Caco-2 (cell line): ENCODE results near the gene GLI1. TPM values are rescaled to one million over a fixed set of nuclear protein-coding genes. Genes with fewer than 3 reads are reported as not detected.
A peak's percentile ranks its signal among the peaks of the same experiment; 100 is the strongest.

Source experiments
- BruUV-seq: library from RNA; stranded (reverse); fragments of 400-500 nt; replicated peaks from 2 replicates; lab custom pipeline; 2021; lab: Mats Ljungman, UMichigan
- CTCF ChIA-PET: fragments of 300-600 bp; sonication (Branson Sonifier 250); formaldehyde crosslinking; loops from one replicate; lab custom pipeline; 2022; ENCODE audit warnings: antibody characterized with exemption; lab: Charles Lee
- POLR2A ChIA-PET: fragments of 300-600 bp; sonication (Branson Sonifier 250); formaldehyde crosslinking; loops from one replicate; lab custom pipeline; 2022; ENCODE audit warnings: antibody characterized with exemption; lab: Charles Lee
- DNase-seq, 2 experiments: peaks; one replicate each; pipeline versions ENCODE4 v3.0.0 to v3.0.0-alpha.2; 2020 to 2022
- H3K27me3 ChIP-seq: replicated peaks from 2 replicates; pipeline ENCODE4 v1.6.0; 2011; ENCODE audit warnings: low read length; ENCODE audit not compliant: control insufficient read depth, insufficient read depth
- H3K36me3 ChIP-seq: 2 replicates; pipeline ENCODE4 v1.5.1; 2011; ENCODE audit warnings: low read length; ENCODE audit not compliant: control insufficient read depth, insufficient read depth
- H3K4me1 ChIP-seq: fragments of 250-450 bp; sonication (Bioruptor Pico); 2 replicates; pipeline ENCODE4 v1.5.1; 2020; ENCODE audit warnings: mild to moderate bottlenecking
- H3K4me3 ChIP-seq: 2 replicates; pipeline ENCODE4 v1.5.1; 2011; ENCODE audit warnings: low read depth, mild to moderate bottlenecking, control low read depth, low read length
- H3K9me3 ChIP-seq: fragments of 250-450 bp; sonication (Bioruptor Pico); 2 replicates; pipeline ENCODE4 v1.5.1; 2020; ENCODE audit warnings: mild to moderate bottlenecking, moderate library complexity
- H3K27ac Mint-ChIP-seq: one replicate; pipeline ENCODE4 v1.8.0; 2022; ENCODE audit warnings: mixed read lengths; ENCODE audit not compliant: unreplicated experiment
- H3K27me3 Mint-ChIP-seq: one replicate; pipeline ENCODE4 v1.8.0; 2022; ENCODE audit warnings: mixed read lengths; ENCODE audit not compliant: insufficient read depth, unreplicated experiment
- H3K36me3 Mint-ChIP-seq: one replicate; pipeline ENCODE4 v1.8.0; 2022; ENCODE audit warnings: mild to moderate bottlenecking, mixed read lengths; ENCODE audit not compliant: insufficient read depth, unreplicated experiment
- H3K4me1 Mint-ChIP-seq: one replicate; pipeline ENCODE4 v1.8.0; 2022; ENCODE audit warnings: low read depth, mixed read lengths; ENCODE audit not compliant: unreplicated experiment
- H3K4me3 Mint-ChIP-seq: one replicate; pipeline ENCODE4 v1.8.0; 2022; ENCODE audit warnings: mild to moderate bottlenecking, moderate library complexity, mixed read lengths; ENCODE audit not compliant: unreplicated experiment
- H3K9me3 Mint-ChIP-seq: one replicate; pipeline ENCODE4 v1.8.0; 2022; ENCODE audit warnings: mixed read lengths; ENCODE audit not compliant: unreplicated experiment
- CTCF ChIP-seq, 2 experiments: fragments of 200-600 bp in 1 of 2; IDR thresholded peaks; 1 replicate in 1 of 2; 2 replicates in 1 of 2; pipeline versions ENCODE4 v1.5.1 to v1.8.0; 2011 to 2022; ENCODE audit warnings: antibody characterized with exemption in 1 of 2, control low read depth in 1 of 2, inconsistent platforms in 1 of 2, low read depth in 1 of 2, low read length in 1 of 2, mild to moderate bottlenecking in 1 of 2, moderate library complexity in 1 of 2; ENCODE audit not compliant: insufficient read depth in 1 of 2, severe bottlenecking in 1 of 2, unreplicated experiment in 1 of 2
- intact Hi-C: fragments of 100-400 bp; cut with micrococcal nuclease; formaldehyde crosslinking; loops from one replicate; pipeline ENCODE4 v1.10.0; 2022; ENCODE audit not compliant: unreplicated experiment
- total RNA-seq: library from RNA; stranded (reverse); gene quantifications from 2 replicates; pipeline ENCODE4 v1.2.3, GENCODE V29; 2022

The GLI1 gene
- total RNA-seq, 1 experiment from 2014 or later, result 0.48 TPM

- Histone ChIP-seq H3K4me3 (no peak within 1 kb of the TSS), H3K27me3 (no peaks in the 10 kb centered on the region), H3K9me3 (no peaks in the 10 kb centered on the region), H3K36me3 (no peaks in the 10 kb centered on the region), H3K4me1 (peaks cover 9% of the 10 kb centered on the region)
- peaks cover 9% of the 10 kb centered on the region for H3K36me3 Mint-ChIP-seq
- H3K4me1 Mint-ChIP-seq, result peaks cover 6% of the 10 kb centered on the region
- peak in 1 of 2 experiments; percentile 35 for DNase-seq
- ChIA-PET CTCF (interaction anchor here (1.3 kb wide), 1 partner anchor 18 kb away, joined by 5 read pairs; no protein-coding TSS in a partner anchor), POLR2A (no interaction called here)
- no peaks in the 10 kb centered on the region for H3K27me3 Mint-ChIP-seq
- H3K27ac Mint-ChIP-seq, result peak within 1 kb of the TSS; percentile 33
- intact Hi-C loops, result no loop called here
- H3K9me3 Mint-ChIP-seq, result no peaks in the 10 kb centered on the region
- no peak within 1 kb of the TSS for H3K4me3 Mint-ChIP-seq
- TF ChIP-seq CTCF (IDR thresholded peaks at IDR 0.05; ENCODE audit: insufficient read depth in 1 of 2, low read depth in 1 of 2, low read length in 1 of 2, severe bottlenecking in 1 of 2, unreplicated experiment in 1 of 2), result no peak
- no TSS peak for BruUV-seq
These were observed 24.9 kb upstream of the GLI1 start, which contains the start of gene INHBC for GRCh38 chr12:57434517-57435223. TSS of gene INHBC (plus strand) at chr12:57434784. CDS start at chr12:57434887, 103 bp downstream.

GRCh38 chr12:57435293-57435692, 24.3 kb upstream of the GLI1 start:
- Mint-ChIP-seq H3K4me1 (peaks cover 6% of the 10 kb centered on the region), H3K4me3 (no peak overlapping the region), H3K27ac (peak overlapping the region; percentile 33), H3K9me3 (no peaks in the 10 kb centered on the region), H3K36me3 (peaks cover 9% of the 10 kb centered on the region), H3K27me3 (no peaks in the 10 kb centered on the region)
- no peaks in the 10 kb centered on the region for H3K27me3 ChIP-seq
- H3K9me3 ChIP-seq, result no peaks in the 10 kb centered on the region
- no peak overlapping the region for H3K4me3 ChIP-seq
- no TSS peak for BruUV-seq
- POLR2A ChIA-PET, result no interaction called here
- intact Hi-C loops, result no loop called here
- CTCF ChIA-PET, result interaction anchor here (0.7 to 1.3 kb wide), 2 partner anchors 17 kb away, joined by 3 to 5 read pairs; no protein-coding TSS in a partner anchor
- no peak for TF ChIP-seq CTCF (IDR thresholded peaks at IDR 0.05; ENCODE audit: insufficient read depth in 1 of 2, low read depth in 1 of 2, low read length in 1 of 2, severe bottlenecking in 1 of 2, unreplicated experiment in 1 of 2)
- H3K4me1 ChIP-seq, result peaks cover 9% of the 10 kb centered on the region
- no peaks in the 10 kb centered on the region for H3K36me3 ChIP-seq
- DNase-seq, result peak in 1 of 2 experiments; percentile 9

- DNase-seq, result no peak
- H3K4me3 Mint-ChIP-seq, result no peak overlapping the region
- no peak for TF ChIP-seq CTCF (IDR thresholded peaks at IDR 0.05; ENCODE audit: insufficient read depth in 1 of 2, low read depth in 1 of 2, low read length in 1 of 2, severe bottlenecking in 1 of 2, unreplicated experiment in 1 of 2)
- Histone ChIP-seq H3K27me3 (no peaks in the 10 kb centered on the region), H3K4me3 (no peak overlapping the region), H3K9me3 (no peaks in the 10 kb centered on the region), H3K4me1 (peaks cover 9% of the 10 kb centered on the region), H3K36me3 (no peaks in the 10 kb centered on the region)
- H3K27me3 Mint-ChIP-seq, result no peaks in the 10 kb centered on the region
- H3K27ac Mint-ChIP-seq, result no peak overlapping the region
- BruUV-seq, result no TSS peak
- H3K4me1 Mint-ChIP-seq, result peaks cover 6% of the 10 kb centered on the region
- no peaks in the 10 kb centered on the region for H3K36me3 Mint-ChIP-seq
- intact Hi-C loops, result no loop called here
- ChIA-PET CTCF (no interaction called here), POLR2A (no interaction called here)
- no peaks in the 10 kb centered on the region for H3K9me3 Mint-ChIP-seq
These were observed 21.2 kb upstream of the GLI1 start for GRCh38 chr12:57438400-57438799.
